CMK (cell line): Measurements from ENCODE around the gene TIMM13.
"Not testable (repeated sequence)": the region's sequence is repeated elsewhere in the genome, so short reads cannot be mapped to it uniquely, and the experiment has no call there.

Experiments
- DNase-seq: peaks from one replicate; pipeline ENCODE4 v3.0.0-alpha.2; 2010; ENCODE audit warnings: low read depth

TIMM13 gene

DNA sequence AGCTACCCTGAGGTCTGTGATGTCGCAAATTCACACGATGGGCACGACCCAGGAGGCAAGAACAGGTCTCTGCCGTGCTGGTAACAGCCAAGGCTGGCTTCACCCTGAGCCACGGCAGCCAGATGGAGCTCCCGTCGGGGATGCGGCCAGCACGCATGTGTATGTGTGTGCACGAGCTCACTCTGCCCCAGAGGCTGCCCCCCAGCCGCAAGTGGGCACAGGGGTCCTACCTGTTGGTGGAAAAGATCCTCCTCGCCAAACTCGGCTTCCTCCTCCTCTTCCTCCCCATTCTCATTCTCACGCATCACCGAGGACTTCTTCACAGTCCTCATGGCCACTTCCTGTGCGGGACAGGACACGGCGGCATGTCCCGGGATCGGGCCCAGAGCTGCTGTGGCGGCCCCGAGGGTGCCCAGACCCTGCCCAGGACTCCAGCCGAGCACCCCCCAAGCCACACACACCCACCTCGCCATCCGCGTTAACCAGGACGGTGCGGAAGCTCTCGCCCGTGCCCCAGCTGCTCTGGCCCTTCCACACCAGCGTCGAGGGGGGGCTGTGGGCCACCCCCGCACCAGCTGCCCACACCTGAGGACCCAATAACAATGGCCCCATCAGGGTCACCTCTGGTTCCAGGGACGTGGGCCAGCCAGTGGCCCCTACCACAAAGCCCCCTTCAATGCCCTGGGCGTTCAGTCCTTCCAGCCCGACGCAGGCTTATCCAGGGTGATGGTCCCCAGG lies 4.1 kb upstream of the TIMM13 start:
- no peak for DNase-seq

DNA sequence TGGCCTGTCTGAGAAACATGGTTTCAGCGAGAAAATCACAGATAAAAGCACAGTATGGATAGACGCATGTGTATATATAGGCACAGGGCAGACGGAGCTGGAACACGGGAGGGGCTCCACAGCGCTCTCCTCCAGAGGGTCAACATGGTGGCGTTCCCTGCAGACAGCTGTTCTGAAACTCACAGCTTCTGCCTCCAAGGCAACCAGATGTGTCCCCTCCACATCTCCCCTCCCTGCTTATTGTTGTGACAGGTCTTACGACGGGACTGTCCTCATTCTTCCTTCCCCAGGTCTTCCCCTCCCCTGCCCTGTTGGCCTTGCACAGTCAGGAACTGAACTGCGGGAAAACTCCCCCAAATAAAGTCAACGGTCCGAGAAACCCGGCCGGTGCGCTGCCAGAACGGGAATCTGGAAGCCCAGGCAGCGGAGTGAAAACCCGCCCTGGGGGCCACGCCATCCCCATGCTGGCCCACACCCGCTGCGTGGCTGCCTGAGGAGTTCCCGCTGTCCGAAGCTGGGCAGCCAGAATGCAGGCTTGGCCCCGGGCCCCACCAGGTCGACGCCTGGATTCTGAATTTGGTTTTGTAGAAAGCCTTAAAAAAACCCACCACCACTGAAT lies 2.6 kb upstream of the TIMM13 start:
- DNase-seq = no peak

DNA sequence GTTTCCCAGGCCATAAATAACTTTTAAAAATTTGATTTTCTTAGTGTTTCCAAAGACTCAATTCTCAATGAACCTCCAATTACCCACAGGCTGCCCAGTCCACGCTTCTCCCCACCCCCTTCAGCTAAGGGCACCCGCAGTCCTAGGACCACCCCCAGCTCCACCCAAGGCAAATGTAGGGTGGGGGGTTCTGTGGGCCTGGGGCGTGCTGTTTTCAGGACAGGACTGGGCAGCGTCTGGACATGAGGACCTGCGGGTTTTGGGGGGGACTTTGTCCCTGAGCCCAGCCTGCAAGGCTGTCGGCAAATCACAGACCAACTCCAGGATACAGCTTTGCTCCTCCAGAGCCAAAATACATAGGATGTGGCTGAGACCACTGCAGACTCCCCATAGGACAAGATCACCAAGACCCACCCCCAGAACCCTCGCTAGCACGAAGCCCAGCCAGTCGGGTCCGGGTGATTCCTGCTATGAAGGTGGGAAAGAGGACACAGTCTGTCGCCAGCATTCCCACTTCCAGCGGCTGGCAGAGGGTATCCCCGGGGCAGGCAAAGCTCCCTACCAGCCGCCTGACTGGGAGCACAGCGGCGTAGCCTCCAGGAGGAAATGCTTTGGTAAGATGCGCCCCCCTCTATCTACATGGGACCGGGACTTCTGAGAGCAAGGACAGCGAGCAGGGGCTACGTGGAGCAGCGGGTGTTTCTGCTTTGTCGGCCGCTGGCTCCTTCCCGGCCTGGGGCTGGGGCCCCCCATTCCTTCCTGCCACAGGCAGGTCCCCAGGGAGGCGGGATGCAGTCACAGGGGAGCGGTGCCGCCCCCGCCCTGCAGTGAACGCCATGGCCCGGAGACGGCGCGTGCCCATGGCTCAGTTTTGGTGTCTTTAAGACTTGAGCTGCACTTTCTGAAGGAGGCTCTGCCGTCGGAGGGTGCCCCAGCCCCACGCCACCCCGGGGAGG lies 1.6 kb upstream of the TIMM13 start:
- no peak for DNase-seq

DNA sequence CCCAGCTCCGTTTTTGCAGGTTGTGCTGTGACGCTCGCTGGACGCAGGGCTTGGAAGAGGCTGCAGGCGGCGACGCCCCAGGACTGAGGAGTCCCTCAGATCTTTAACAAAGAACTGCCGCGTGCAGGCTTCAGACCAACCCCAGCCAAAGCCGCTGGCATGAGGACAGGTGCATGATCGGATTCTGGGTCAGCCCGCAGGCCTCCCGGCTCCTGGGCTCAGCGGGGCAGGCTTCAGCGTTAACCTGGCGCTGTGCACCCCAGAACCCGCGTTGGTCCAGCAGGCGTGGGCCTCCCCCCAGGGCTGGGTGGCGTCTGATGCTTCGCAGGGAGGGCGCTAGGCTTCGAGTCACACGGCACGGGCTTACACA lies 920 bp upstream of the TIMM13 start:
- no peak for DNase-seq

DNA sequence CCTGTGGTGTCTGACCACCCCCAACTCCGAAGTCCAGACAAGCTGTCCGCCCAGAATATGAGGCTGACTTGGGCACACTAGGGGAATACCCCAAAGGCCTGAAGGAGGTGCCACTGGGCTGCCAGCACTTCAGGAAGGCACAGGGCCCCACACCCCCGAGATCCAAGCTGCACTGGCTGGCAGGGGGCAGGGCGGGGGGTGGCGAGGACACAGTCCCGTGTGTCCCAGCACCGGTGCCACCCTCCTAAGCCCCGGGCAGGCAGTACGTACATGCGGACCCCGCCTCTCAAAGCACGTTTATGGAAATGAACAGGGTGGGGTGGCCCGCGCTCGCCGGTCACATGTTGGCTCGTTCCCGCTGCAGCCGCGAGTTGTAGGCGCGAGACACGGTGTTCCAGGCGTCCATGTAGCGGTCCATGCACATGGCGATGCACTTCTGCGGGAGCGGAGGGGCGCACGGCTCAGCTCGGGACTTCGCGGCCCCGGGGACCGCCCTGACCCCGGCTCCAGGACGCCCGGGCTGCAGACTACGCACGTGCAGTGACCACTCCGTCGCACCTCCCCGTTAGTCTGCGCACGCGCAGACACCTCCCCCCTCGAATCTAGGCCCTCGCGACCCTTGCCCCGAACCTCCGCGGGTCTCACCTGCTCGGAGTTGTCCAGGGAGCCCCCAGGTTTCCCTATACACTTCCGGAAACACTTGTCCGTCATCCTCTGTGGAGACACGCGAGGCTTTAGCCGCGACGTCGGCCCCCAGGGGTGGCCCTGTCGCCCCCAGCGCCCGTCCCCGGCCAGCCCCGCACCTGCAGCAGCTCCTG lies 566 bp downstream of the TIMM13 start:
- DNase-seq = peak; percentile 59

DNA sequence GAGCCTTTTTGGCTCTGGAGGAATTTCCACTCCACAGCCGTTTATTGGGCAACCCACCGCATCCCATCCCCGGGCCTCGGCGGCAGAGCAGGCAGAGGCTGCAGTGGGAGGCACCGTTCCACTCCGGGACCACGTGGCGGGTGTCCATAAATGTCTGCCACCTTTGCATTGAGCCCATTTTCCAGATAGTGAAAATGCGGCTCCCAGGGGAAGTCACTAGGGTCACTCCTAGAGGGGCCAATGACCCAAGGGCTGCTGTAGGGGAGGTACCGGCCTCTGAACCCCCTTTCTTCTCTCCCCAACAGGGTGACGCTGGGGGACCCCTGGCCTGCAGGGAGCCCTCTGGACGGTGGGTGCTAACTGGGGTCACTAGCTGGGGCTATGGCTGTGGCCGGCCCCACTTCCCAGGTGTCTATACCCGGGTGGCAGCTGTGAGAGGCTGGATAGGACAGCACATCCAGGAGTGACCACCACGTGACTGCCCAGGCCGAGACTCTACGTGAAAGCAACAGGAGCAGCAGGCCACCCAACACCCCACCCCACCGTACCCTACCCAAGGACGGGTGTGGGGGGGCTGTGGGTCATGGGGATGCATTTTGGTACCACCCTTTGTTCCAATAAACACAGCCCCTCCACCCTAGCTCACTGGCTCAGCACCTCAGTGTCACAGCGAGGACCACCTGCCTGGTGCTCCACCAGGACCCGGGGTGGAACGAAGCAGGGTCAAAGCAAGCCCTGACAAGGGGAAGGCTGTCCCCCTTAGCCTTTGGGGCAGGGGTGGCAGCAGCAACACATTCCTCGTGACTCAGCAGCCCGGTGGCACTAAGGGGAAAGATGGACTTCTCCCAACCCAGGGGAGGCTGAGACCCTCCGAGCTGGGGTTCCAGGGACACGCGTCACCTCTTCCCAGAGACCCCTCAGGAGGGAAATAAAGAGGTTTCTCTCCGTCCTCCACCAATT lies 1.5 kb downstream of the TIMM13 start:
- no peak for DNase-seq

DNA sequence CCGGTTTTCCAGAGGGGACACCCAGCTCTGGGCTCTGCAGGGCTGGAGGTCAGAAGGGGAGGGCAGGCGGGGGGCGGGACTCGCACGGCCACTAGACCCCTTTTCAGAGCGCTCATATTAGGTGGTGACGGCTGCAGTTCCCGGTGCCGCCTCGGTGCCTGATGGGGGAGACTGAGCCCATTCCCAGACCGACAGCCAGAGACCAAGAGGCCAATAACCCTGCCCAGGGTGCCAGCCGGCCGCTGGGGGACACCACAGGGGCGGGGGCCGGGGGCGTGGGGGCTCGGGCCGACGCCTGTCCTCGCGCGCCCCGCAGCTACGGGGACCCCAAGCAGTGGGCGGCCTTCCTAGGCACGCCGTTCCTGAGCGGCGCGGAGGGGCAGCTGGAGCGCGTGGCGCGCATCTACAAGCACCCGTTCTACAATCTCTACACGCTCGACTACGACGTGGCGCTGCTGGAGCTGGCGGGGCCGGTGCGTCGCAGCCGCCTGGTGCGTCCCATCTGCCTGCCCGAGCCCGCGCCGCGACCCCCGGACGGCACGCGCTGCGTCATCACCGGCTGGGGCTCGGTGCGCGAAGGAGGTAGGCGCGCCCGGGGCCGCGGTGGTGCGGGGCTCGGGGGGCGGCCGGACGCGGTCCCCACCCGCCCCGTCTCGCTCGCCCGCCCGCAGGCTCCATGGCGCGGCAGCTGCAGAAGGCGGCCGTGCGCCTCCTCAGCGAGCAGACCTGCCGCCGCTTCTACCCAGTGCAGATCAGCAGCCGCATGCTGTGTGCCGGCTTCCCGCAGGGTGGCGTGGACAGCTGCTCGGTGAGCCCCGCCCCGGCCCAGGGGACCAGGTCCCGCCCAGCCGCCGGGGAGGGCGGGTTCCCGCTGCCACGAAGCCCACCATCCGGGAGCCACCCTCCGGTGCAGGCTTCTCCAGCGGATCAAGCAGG lies 2.4 kb downstream of the TIMM13 start:
- DNase-seq = no peak

DNA sequence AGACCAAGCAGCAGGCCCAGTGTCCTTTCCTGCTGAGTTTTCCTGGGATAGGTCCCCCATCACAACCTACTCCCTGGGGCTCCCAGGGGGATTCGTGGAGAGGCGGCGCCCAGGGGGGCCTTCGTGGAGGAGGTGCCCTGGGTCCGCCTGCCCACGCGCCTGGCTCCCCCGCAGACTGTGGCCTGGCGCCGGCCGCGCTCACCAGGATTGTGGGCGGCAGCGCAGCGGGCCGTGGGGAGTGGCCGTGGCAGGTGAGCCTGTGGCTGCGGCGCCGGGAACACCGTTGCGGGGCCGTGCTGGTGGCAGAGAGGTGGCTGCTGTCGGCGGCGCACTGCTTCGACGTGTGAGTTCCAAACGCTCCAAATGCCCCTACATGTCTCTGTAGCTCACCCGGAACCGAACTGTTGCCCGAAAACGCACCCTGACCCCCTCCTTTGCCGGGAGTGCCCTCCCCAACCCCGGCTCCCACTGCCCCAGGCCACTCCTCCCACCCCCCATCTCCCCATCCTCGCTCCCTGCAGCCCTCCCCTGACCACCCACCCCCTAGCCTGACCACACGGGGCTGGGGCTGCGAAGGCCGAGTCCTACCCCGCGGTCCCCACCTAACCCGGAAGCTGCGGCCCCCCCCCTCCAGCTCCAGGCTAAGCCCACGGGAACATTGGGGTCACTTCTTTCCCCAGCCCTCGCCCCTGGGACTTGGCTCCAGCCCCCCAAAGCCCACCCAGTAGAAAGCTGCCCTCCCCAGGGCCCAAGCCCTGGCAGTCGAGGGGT lies 3.3 kb downstream of the TIMM13 start:
- no peak for DNase-seq

DNA sequence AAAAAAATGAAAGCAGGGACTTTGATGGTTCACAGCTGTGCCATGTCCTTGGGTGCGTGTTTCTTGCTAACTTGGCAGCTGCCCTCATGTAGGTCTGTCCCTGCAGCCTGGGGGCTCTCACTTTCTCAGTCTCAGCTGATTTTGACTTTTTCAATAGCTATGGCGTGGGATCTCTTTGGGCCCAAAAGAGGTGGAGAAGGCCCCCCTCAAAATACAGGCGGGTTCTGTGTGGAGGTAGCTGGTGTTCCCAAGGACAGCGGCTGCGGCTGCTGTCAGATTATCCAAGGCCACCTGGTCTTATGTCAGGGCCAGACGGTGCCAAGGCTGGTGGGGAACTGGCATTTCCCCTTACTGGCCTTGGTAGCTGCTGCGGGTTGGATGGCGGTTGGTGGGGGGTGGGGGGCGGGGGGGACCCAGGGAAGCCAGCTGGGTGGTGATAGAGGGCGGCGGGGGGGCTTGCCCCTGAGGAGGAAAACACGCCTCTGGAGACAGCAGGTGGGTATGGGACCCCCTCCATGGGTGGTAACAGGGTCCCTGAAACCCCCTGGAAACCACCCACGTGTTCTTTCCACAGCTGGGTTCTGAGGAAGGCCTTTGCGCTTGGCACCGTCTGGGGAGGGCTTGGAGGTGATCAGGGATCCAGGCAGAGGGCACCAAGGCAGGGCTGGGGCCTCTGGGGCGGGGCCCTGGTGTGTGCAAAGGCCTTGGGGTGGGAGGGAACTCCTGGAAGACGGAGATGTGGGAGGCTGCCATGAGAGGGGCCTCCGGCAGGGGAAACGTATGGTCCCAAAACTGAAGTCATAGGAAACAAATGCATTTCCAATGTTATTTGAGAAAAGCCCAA lies 4.1 kb downstream of the TIMM13 start:
- DNase-seq = no peak

DNA sequence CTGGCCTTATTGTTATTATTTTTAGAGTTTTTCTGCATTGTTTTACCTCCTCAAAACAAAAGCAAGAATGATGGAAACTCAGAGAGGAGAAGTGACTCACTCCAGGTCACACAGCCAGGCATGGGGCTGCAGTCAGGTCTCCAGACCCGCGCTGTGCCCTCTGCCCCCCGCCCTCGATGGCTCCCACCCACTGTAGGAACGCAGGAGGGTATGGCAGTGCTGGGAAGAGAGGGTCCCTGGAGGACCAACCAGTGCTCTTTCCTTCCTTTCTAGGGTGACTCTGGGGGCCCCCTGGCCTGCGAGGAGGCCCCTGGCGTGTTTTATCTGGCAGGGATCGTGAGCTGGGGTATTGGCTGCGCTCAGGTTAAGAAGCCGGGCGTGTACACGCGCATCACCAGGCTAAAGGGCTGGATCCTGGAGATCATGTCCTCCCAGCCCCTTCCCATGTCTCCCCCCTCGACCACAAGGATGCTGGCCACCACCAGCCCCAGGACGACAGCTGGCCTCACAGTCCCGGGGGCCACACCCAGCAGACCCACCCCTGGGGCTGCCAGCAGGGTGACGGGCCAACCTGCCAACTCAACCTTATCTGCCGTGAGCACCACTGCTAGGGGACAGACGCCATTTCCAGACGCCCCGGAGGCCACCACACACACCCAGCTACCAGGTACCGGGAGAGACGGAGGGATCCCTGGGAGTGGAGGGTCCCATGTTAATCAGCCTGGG lies 5.6 kb downstream of the TIMM13 start:
- no peak for DNase-seq

DNA sequence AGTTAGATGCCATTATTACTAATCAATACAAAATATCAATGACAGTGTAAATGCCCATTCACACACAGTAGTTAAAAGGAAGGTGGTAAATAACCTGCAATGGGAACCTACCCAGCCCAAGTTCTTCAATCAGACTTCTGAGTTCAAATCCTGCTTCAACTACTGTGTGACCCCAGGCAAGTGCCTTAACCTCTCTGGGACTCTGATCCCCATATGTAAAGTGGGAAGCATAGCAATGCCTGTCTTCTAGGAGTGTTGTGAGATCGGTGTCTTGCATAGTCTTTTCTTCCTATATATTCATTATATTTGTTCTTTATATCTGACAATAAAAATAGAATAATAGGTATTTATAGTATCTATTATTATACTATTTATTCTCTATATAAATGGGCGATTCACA lies 6.9 kb downstream of the TIMM13 start:
- no peak for DNase-seq

DNA sequence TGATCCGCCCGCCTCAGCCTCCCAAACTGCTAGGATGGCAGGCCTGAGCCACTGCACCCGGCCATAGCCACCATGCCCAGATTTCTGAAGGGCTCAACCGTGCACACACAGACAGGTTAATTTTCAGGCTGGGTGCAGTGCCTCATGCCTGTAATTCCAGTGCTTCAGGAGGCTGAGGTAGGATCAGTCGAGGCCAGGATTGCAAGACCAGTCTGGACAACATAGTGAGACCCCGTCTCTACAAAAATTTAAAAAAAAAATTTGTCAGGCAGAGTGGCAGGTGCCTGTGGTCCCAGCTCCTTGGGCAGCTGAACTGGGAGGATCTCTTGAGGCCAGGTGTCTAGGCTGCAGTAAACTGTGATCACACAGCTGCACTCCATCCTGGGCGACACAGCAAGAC lies 7.6 kb downstream of the TIMM13 start:
- no peak for DNase-seq

DNA sequence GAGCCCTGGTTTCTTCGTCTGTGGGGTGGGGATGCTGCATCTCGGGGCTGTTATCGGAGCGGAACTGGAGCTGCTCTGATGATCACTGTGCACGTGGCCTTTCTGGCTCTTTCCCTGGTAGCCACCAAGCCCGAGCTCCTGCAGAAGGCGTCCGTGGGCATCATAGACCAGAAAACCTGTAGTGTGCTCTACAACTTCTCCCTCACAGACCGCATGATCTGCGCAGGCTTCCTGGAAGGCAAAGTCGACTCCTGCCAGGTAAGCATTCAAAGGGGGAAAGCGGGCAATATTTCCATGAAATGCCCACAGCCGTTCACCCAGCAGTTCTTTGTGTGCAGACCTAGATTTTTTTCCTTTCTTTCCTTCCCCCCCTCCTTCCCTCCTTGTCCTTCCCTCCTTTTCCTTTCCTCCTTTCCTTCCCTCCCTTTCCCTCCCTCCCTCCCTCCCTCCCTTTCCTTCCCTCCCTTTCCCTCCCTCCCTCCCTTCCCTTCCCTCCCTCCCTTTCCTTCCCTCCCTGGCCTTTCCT lies 9.4 kb downstream of the TIMM13 start:
- DNase-seq = no peak

DNA sequence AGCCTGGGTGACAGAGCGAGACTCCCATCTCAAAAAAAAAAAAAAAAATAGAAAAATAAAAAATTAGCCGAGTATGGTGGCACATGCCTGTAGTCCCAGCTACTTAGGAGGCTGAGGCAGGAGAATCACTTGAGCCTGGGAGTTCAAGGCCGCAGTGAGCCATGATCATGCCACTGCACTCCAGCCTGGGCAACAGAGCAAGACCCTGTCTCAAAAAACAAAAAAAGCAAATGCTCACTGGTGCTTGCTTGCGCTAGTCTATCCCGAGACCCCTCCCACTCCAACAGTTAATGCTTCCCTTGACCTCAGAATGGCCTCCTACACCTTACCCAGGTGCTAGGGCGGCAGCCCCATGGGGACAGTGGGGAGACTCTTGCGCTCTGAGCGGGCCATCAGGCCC lies 9.9 kb downstream of the TIMM13 start:
- DNase-seq = not testable (repeated sequence)

DNA sequence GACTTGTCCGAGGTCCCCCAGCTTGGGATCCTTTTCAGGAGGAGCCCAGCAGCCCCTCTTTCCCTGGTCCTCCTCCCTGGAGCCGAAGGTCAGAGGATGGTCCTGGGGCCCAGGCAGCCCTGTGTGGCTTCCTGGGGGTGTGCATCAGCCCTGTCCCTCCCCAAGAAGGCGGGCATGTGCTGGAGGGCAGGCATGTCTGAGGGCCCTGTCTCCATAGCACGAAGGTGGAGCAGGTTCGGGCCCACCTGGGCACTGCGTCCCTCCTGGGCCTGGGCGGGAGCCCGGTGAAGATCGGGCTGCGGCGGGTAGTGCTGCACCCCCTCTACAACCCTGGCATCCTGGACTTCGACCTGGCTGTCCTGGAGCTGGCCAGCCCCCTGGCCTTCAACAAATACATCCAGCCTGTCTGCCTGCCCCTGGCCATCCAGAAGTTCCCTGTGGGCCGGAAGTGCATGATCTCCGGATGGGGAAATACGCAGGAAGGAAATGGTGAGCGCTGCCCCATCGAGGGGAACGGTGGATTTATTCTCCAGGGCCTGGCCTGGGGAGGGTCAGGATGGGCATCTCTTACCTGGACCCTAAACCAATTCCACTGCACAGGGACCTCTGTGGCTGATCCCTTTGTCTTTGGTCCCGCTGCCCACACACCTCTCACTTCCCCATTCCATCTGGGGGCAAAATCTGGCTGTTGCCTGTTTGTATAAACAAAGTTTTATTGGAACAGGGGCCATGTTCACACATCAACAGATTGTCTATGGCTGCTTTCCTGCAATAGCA lies 10.9 kb downstream of the TIMM13 start:
- DNase-seq = no peak

DNA sequence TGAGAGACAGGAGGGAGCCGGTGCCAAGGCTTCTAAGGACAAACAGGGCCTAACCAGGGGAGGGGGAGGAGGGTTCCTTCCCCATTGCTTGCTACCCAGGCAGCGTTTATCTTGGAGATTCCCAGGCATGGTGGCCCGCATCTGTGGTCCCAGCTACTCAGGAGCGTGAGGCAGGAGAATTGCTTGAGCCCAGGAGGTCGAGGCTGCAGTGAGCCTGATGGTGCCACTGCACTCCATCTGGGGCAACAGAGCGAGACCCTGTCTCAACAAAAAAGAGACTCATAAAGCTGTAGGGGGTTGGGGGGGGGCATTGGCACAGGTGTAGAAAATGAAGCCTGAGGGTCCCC lies 11.4 kb downstream of the TIMM13 start:
- DNase-seq = no peak
